ENCODE results near the gene AGER. TPM values are rescaled to one million over a fixed set of nuclear protein-coding genes. Genes with fewer than 3 reads are reported as not detected.

Gene AGER
- total RNA-seq, 1 donor from 2014 or later = 1.8 TPM

DNA sequence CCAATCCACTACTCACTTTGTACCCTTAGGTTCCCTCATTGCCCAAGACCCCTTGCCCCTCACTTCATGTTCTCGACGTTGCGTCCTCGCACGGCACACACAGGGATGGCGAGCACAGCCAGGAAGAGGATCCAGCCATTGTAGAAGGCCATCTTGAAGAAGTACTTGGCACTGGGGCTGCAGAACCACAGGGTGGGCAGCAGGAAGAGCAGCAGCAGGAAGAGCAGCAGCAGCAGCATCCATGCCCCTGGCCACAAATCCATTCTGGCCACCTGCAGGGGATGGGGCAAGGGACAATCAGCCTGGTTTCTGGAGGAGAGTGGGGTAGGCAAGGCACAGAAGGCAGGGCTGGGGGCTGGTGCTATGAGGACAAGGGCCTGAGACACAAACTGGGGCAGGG is 12.8 kb downstream of the AGER start:
- TF ChIP-seq, protein P1, sequence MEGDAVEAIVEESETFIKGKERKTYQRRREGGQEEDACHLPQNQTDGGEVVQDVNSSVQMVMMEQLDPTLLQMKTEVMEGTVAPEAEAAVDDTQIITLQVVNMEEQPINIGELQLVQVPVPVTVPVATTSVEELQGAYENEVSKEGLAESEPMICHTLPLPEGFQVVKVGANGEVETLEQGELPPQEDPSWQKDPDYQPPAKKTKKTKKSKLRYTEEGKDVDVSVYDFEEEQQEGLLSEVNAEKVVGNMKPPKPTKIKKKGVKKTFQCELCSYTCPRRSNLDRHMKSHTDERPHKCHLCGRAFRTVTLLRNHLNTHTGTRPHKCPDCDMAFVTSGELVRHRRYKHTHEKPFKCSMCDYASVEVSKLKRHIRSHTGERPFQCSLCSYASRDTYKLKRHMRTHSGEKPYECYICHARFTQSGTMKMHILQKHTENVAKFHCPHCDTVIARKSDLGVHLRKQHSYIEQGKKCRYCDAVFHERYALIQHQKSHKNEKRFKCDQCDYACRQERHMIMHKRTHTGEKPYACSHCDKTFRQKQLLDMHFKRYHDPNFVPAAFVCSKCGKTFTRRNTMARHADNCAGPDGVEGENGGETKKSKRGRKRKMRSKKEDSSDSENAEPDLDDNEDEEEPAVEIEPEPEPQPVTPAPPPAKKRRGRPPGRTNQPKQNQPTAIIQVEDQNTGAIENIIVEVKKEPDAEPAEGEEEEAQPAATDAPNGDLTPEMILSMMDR (IDR thresholded peaks at IDR 0.05; ENCODE audit: borderline replicate concordance) = no peak
- no peaks in the 10 kb centered on the region for H3K9me3 ChIP-seq (replicated peaks)
- H3K4me1 ChIP-seq = peaks cover 23% of the 10 kb centered on the region
- DNase-seq = no peak
- no peak overlapping the region for H3K27ac ChIP-seq (replicated peaks)
- intact Hi-C loops (cut with micrococcal nuclease) = no loop called here
- H3K36me3 ChIP-seq = peaks cover 41% of the 10 kb centered on the region
- H3K27me3 ChIP-seq (ENCODE audit: low read depth) = no peaks in the 10 kb centered on the region
- no peak overlapping the region for H3K4me3 ChIP-seq

DNA sequence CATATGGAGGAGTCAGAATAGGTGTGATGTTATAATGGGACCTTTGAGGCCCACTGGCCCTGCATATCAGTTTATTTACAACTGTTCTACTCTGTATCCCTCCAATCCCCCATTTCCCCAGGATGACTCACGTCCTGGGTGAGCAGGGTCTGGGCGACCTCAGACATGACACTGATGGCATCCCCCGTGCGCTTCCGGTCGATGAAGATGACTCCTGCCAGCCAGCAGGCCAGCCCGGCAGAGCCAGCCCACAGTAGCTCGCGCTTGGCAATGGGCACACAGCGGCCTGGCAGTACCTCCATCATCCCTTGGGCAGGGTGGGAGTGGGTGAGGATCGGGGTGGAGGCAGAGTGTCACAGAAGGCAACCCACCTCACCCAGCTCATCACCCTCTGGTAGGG is 13.8 kb downstream of the AGER start:
- Histone ChIP-seq H3K27ac (replicated peaks) (no peak overlapping the region), H3K9me3 (replicated peaks) (no peaks in the 10 kb centered on the region), H3K4me3 (no peak overlapping the region), H3K4me1 (peaks cover 15% of the 10 kb centered on the region), H3K27me3 (ENCODE audit: low read depth) (no peaks in the 10 kb centered on the region), H3K36me3 (peaks cover 50% of the 10 kb centered on the region)
- TF ChIP-seq, protein P1 (IDR thresholded peaks at IDR 0.05; ENCODE audit: borderline replicate concordance) = no peak
- intact Hi-C loops (cut with micrococcal nuclease) = no loop called here
- DNase-seq = no peak

DNA sequence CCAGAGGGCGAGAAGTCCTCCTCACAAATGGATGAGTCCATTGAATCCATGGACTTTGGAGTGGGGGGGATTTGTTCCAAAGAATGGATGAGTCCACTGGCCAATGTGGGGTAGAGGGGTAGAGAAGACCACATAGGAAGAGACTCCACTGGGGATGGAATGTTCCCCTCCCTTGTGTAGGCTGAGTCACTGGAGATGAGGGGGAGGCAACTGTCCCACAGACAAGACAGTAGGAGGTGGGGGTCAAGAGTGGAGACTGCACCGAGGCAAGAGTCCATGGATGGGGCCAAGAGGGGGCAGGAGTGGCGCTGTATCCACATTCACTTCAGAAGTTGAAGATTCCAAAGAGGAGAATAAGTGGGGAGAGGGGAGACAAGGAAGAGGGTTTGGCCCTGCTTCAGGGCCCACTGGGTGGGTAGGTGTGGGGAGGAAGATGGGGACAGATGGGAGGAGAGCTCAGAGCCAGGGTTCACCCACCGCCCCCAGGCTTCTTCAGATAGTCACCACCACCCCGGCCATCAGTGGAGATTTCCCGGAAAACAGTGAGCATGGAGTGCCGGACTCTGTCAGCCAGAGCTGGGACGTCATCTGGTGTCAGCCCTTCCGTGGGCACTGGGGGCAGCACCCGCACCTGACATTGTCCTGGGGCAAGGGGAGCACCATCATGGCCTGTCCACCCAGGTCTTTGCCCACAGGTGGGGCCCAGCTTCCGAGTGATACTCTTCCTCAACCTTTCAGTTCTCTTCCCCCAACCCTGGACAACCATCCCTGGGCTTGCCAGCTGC is 15.1 kb downstream of the AGER start:
- Histone ChIP-seq H3K9me3 (replicated peaks) (no peaks in the 10 kb centered on the region), H3K4me3 (no peak overlapping the region), H3K4me1 (peaks cover 4% of the 10 kb centered on the region), H3K27ac (replicated peaks) (no peak overlapping the region), H3K27me3 (ENCODE audit: low read depth) (no peaks in the 10 kb centered on the region), H3K36me3 (peaks cover 50% of the 10 kb centered on the region)
- DNase-seq = no peak
- TF ChIP-seq, protein P1 (IDR thresholded peaks at IDR 0.05; ENCODE audit: borderline replicate concordance) = no peak
- intact Hi-C loops (cut with micrococcal nuclease) = no loop called here

DNA sequence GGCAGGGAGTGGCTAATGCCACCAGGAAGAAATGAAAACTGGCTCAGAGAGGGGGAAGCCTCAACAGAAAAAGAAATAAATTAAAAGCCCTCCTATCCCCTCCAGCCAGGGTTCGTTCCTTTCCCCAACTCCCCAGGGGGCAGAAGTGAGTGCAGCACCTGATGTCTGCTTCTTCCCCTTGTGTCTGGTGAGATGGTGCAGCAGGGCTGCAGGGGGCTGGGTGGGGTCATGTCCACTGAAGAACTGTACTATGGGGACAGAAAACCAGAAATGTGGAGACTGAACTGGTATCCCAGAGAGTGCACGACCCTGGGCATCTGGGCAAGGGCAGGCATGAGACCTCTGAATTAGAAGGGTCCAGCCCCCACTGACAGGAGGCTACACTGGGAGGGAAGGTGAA is 15.7 kb downstream of the AGER start:
- Histone ChIP-seq H3K4me1 (peaks cover 2% of the 10 kb centered on the region), H3K27ac (replicated peaks) (peak overlapping the region; percentile 15), H3K36me3 (peaks cover 50% of the 10 kb centered on the region), H3K9me3 (replicated peaks) (no peaks in the 10 kb centered on the region), H3K27me3 (ENCODE audit: low read depth) (no peaks in the 10 kb centered on the region), H3K4me3 (no peak overlapping the region)
- TF ChIP-seq, protein P1 (IDR thresholded peaks at IDR 0.05; ENCODE audit: borderline replicate concordance) = no peak
- DNase-seq = no peak
- intact Hi-C loops (cut with micrococcal nuclease) = no loop called here

DNA sequence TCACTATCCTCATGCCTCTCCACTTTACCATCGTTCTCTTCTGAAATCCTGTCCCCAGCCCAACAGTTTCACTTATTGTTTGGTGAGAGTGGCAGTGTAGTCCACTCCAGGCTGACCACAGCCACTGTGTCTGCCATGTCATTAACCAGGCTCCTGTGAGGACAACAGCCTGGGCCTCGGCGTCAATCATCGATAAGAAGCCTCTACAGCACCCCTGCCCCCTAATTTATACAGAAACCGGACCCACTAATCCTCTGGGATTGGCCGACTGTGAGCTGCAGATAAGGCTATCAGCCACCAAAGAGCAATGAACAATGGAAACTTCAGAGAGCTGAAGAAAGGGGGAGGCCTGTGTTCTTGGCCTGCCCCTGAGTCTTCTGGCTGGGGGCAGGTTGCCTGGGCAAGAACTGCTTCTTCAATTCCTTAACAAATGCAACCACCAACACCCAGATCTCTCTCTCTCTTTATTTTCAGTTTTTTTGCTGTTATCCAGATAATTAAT is 16.2 kb downstream of the AGER start:
- DNase-seq = no peak
- no peaks in the 10 kb centered on the region for H3K27me3 ChIP-seq (ENCODE audit: low read depth)
- TF ChIP-seq, protein P1 (IDR thresholded peaks at IDR 0.05; ENCODE audit: borderline replicate concordance) = no peak
- H3K27ac ChIP-seq (replicated peaks) = peak overlapping the region; percentile 15
- intact Hi-C loops (cut with micrococcal nuclease) = no loop called here
- no peaks in the 10 kb centered on the region for H3K9me3 ChIP-seq (replicated peaks)
- H3K36me3 ChIP-seq = peaks cover 56% of the 10 kb centered on the region
- no peak overlapping the region for H3K4me3 ChIP-seq
- H3K4me1 ChIP-seq = peaks cover 4% of the 10 kb centered on the region

Data from left ventricle myocardium inferior (tissue), 1 donor.